GM12891 (cell line): ENCODE measurements around the gene BMPR2.

Experiments used
- POLR2A ChIP-seq: IDR thresholded peaks from 2 replicates; pipeline ENCODE4 v1.6.1; 2011; ENCODE audit warnings: low read depth, low read length, control low read depth
- POLR2AphosphoS5 ChIP-seq: IDR thresholded peaks from 2 replicates; pipeline ENCODE4 v1.6.1; 2011; ENCODE audit warnings: low read depth, low read length, control low read depth
- SPI1 ChIP-seq: IDR thresholded peaks from 2 replicates; pipeline ENCODE4 v1.6.1; 2011; ENCODE audit warnings: low read depth, low read length, control low read depth

DNA sequence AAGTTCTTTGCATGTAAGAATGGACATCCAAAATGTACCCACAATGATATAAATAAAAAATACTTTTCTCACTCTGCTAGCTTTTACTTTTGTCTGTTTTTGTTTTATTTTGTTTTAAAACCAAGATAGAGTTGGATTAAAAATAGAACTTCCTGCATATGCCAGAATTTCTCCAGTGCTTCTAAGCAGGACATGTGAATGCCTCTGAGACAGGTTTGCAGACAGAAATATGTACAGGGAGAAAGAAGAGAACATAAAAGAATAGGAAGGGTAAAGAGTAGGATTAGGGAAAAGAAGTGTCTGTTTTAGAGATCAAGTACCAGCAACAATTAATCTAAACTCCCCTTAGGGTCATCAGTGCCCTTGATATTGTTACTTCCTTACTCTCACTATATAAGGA is 114.4 kb downstream of the BMPR2 start:
- TF ChIP-seq POLR2AphosphoS5 (no peak), SPI1 (no peak), POLR2A (no peak)
